ENCODE measurements around the gene ZBTB12. TPM values are rescaled to one million over a fixed set of nuclear protein-coding genes. Genes with fewer than 3 reads are reported as not detected.

ZBTB12 gene
- total and polyA plus RNA-seq, 10 of the 15 experiments (the other 5 are each of a cell fraction or from before 2014, with no cell fraction given): 0.81 to 4.5 (median 1.7) TPM; not detected in 4

DNA sequence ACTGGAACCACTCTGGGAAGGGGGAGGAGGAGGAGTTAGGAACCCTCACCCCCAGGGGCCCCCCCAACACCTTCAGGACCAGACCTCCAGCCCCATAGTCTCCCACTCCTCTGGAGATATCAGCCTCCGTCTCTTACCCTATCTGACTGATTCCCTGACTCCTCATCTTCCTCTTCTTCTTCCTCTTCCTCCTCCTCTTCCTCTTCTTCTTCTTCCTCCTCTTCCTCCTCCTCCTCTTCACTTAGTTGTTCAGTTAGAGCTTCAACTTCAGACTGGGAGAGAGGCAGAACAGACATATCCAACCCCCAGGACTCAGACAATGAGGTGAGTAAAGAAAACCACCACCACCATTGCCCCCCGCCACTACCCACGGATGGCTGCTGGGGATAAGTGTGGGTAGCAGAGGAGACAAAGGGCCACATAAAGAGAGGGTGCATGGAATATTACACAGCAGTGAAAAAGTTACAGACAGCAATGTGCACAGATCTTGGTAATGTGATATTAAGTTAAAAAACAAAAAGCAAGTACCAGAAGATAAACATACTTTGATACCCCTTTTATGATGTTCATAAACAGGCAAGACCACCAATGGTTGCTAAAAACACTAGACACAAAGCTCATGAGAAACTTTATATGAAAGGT lies 12.4 kb downstream of the ZBTB12 start:
- H3K9me3 ChIP-seq (replicated peaks; ENCODE audit: control insufficient read depth, insufficient read depth, low read length): no peaks in the 10 kb centered on the region
- WGBS (ENCODE audit: insufficient coverage, insufficient replicate concordance, low lambda C conversion rate, missing lambda C conversion rate): 95% methylated on average over 3 of the region's 3 CpGs
- no peak overlapping the region for H2AFZ ChIP-seq (ENCODE audit: control insufficient read depth, low read depth, low read length)
- no peaks in the 10 kb centered on the region for H3K27me3 ChIP-seq (replicated peaks in 1 of 2; ENCODE audit: control insufficient read depth in 2 of 2, insufficient read depth in 2 of 2, low read length in 1 of 2)
- POLR2A ChIA-PET: no interaction called here
- no peaks in the 10 kb centered on the region for H3K4me1 ChIP-seq (ENCODE audit: control insufficient read depth, insufficient read depth, low read length)
- CTCF ChIA-PET: interaction anchor here (0.6 to 1.6 kb wide), 12 partner anchors 15 to 343 kb away, joined by 3 to 6 read pairs (median 4); partner anchors contain the start of gene ATP6V1G2
- H4K20me1 ChIP-seq (ENCODE audit: control insufficient read depth, insufficient read depth): no peaks in the 10 kb centered on the region
- H3K4me3 ChIP-seq: no peak overlapping the region
- no TSS peak for BruUV-seq (replicated peaks)
- peaks cover 16 to 27% of the 10 kb centered on the region in 2 experiments; a peak in 3 of 4 replicates for H3K36me3 ChIP-seq (ENCODE audit: control insufficient read depth in 2 of 2, insufficient read depth in 2 of 2, low read length in 1 of 2)
- RAD21 ChIA-PET (ENCODE audit: unreplicated experiment): interaction anchor here (0.7 to 1.0 kb wide), 2 partner anchors 63 to 192 kb away, joined by 3 to 4 read pairs; no protein-coding TSS in a partner anchor
- in situ Hi-C loops (cut with MboI) (no loop called here), intact Hi-C loops (cut with micrococcal nuclease; ENCODE audit: unreplicated experiment) (no loop called here)
- ATAC-seq: no peak
- no peaks in the 10 kb centered on the region for H3K79me2 ChIP-seq (ENCODE audit: control insufficient read depth, insufficient read depth, low read length)
- no peak for TF ChIP-seq ZZZ3 (IDR thresholded peaks at IDR 0.05; ENCODE audit: control insufficient read depth, insufficient read length, low read depth)
- TF ChIP-seq TCF7 (IDR thresholded peaks at IDR 0.05; ENCODE audit: borderline replicate concordance): no peak
- no peak for TF ChIP-seq NR2F1 (conservative IDR thresholded peaks at IDR 0.05)
- no peak for TF ChIP-seq CHD2 (IDR thresholded peaks at IDR 0.05; ENCODE audit: borderline replicate concordance, low read depth, low read length)
- TF ChIP-seq MXI1 (IDR thresholded peaks at IDR 0.05; ENCODE audit: low read depth, low read length): no peak
- TF ChIP-seq BCL3 (IDR thresholded peaks at IDR 0.05; ENCODE audit: borderline replicate concordance, insufficient read depth, low read depth, low read length, poor library complexity, severe bottlenecking): no peak
- TF ChIP-seq RAD51 (IDR thresholded peaks at IDR 0.05): no peak
- TF ChIP-seq BCL11A (IDR thresholded peaks at IDR 0.05; ENCODE audit: low read depth, low read length): no peak
- TF ChIP-seq MTA2 (IDR thresholded peaks at IDR 0.05; ENCODE audit: low read depth): no peak
- TF ChIP-seq IKZF2 (IDR thresholded peaks at IDR 0.05): no peak
- no peak for FAIRE-seq
- SMC1A ChIA-PET (ENCODE audit: uncharacterized antibody, unreplicated experiment): interaction anchor here (0.6 to 1.1 kb wide), 5 partner anchors 9 to 317 kb away, joined by 3 read pairs; no protein-coding TSS in a partner anchor
- no peak overlapping the region for H3K9ac ChIP-seq (ENCODE audit: control insufficient read depth, insufficient read depth, low read length)
- DNase-seq (ENCODE audit: low read depth, low spot score): no peak
- H3K4me2 ChIP-seq (ENCODE audit: control insufficient read depth, insufficient read depth): no peak overlapping the region
- H3K27ac ChIP-seq (ENCODE audit: control insufficient read depth, insufficient read depth): no peak overlapping the region

Data from GM12878 (cell line).